HG03045 (cell line): ENCODE data around the gene CFDP1.

Experiments used
- ATAC-seq: cut with Tn5 transposase; IDR thresholded peaks from one replicate; pipeline ENCODE4 v1.9.1; 2021; ENCODE audit warnings: mild to moderate bottlenecking, moderate library complexity; ENCODE audit not compliant: unreplicated experiment

Gene CFDP1

DNA sequence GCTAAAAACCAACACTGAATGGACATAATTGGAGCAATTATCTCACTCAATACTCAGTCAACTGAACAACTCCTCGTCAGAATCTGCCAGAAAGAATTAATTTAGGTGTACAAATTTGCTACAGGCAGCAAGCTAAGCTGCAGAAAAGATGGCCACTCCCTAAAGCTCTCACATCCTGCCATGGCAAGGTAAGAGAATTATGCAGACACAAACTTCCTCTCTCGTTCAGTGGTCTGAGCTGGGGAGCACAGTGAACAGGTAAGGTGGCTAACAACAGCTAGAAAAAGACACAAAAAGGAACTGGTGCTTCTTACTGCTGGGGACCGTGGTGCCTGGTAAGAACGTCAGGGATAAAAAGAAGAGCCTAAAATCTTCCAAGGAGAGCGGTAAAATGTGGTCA is 107.0 kb downstream of the CFDP1 start:
- no peak for ATAC-seq

DNA sequence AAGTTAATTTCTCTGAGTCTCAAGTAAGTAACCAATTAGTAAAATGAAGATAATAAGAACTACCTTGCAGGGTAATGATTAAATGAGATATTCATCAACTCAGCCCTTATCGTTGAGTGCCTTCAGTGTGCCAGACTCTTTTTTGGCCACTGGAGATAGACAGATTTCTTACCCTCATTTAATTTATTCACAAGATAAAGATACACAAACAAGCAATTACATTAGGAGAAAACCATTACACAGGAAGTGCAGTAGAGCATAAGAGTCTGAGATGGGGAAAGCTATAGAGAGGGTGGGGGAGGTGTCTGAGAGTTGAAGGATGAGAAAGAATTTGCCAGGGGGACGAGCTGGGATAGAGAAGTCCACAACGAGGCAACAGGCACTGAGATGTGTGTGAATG is 109.4 kb downstream of the CFDP1 start:
- ATAC-seq, result no peak

DNA sequence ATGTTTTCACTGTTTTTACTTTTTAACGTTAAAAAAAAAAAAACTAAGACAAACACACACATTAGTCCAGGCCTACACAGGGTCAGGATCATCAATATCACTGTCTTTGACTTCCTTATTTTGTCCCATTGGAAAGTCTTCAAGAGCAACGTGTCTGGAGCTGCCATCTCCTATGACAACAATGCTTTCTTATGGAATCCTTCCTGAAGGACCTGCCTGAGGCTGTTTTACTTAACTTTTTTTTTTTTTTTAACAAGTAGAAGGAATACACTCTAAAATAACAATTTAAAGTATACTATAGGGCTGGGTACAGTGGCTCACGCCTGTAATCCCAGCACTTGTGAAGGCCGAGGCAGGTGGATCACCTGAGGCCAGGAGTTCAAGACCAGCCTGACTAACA is 110.1 kb downstream of the CFDP1 start:
- ATAC-seq, result no peak

DNA sequence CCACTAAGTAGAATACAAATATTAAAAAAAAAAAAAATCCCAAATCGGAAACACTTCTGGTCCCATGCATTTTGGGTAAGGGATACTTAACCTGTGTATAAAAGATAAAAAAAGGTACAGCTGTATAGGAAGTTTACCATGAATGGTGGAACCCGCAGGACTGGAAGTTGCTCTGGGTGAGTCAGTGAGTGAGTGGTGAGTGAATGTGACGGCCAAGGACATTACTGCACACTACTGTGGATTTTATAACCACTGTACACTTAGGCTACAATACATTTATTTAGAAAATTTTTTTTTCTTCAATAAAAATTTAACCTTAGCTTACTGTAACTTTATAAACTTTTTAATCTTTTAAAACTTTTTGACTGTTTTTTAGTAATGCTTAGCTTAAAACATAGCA is 110.6 kb downstream of the CFDP1 start:
- ATAC-seq, result no peak

DNA sequence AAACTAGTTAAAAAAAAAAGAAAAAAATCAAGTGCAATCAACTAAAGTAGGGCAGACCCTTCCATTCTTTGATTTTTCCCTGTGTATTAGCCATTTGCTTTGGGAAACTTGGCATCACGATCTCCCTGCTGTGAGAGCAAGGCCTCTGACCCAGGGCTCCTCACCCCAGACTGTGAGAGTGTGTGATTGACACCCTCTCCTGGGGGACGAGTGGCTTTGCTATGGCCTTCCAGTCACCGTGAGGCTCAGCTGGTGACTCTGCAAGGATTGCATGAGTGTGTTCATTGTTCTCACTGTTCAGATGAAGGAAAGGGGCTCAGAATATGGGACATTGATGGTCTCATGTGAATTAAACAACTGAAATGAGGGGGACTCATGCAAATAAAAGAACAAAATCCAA is 112.9 kb downstream of the CFDP1 start:
- ATAC-seq, result no peak

DNA sequence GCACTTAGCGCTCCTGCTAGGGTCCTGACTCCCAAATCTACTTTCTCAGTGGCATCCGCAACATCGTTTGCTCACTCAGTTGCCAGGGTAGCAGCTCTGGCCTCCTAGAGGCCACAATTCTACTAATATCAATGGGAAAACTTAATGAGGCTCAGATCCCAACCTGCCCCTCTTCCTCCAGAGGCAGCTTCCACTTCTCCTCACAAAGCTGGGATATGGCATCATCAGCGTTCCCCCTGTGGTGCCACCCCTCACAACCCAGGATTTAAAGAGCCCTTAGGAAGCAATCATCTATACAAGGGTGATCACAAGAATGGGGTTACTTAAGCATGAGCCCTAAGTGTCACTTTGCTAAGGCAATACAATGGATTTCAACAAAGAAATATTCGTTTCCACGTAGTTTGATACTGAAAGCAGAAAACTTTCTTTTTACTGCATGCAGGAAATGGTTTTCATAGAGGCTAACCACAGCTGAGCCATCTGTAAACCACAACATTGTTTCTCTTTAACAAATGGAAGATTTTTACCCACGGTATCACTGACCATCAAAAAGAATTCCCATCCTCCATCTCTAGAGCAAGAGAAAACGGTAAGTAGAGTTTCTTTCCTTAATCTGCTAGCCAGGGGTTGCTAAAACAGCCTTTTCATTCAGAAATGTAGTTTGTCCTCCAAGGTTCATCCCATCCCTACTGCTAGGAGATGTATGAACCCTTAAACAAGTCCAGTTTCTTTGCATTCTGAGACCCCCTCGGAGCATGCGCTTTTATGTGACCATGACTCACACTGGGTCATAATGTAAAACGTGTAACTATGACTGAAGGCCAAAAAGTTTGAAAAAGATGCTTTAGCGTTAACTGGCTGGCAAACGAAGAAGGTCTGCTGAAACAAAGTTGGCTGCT is 113.5 kb downstream of the CFDP1 start:
- peak; percentile 68 for ATAC-seq

DNA sequence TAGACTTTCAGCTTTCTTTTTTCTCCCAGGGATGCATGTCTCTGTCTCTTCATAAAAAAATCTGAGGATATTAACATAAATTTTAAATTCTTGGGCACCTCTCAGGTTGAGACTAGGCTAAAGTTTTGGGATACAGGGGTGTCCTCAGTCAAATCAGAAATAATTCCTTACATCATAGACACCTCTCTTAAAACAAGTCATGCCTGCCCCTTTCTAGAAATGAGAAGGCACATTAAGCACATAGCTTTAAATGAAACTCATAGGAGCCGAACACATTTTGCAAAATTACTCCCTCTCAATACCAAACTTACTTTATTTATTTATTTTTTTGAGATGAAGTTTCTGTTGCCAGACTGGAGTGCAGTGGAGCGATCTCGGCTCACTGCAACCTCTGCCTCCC is 114.6 kb downstream of the CFDP1 start:
- no peak for ATAC-seq

DNA sequence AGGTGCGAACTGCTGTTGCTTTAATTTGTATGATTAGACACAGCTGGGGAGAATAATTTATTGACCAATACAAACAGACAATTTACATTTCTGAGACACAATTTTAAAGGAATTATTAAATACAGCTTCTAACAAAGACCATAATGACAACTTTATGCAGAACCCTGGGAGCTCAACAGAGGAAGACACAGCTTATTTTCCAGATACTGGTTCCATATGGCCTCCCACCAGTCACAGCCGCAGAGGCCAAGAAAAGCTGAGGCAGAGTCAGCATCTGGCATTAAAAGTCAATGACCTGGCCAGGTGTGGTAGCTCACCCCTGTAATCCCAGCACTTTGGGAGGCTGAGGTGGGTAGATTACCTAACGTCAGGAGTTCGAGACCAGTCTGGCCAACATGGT is 115.8 kb downstream of the CFDP1 start:
- no peak for ATAC-seq

DNA sequence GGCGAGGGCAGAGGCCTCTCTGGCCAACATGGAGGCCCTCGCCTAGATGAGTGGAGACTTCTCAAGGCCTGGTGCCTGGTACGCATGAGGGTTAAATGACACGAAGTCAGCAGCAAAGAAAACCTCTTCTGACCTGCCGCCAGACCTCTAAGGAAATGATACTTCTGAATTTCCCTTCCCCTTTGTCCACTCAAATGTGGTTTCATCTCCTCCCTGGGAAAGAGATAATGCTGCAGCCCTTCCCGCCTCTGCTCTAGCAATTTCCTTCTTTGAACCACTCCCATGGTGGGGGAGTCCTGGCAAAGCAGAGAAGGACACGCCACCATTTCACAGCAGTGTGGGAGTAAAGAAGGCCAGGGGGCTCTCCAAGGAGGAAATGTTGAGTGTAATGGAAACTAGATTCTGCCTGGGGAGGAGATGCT is 116.2 kb downstream of the CFDP1 start:
- no peak for ATAC-seq

DNA sequence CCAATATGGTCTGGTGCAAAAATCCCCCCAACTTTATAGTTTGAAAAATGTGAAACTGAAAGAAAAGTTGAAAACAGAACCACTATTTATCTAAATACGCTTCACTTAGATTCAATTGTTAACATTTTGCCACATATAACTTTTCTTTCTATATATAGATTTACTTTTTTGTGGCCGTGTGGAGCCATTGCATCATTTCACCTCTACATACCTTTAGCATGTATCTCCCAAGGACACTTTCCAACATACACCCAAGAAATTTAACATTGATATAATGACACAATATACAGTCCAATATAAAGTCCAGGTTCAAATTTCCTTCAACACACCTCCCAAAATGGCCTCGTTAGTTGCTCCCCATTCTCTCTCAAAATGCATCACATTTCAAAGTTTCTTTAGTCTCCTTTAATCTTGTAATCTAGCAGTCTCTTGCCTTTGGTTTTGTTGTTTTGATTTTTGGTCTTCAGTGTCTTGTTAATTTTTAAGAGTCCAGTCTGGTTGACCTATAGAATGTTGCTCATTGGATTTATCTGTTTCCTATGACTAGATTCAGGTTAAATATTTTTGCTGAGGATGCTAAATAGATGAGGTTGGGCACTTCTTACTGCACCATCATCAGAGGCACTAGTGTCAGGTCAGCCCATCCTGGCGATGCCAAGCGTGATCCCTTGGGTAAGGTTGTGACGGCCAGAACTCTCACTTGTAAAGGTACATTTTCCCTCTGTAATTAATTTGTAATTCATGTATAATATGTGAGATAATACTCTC is 117.6 kb downstream of the CFDP1 start:
- ATAC-seq, result no peak

DNA sequence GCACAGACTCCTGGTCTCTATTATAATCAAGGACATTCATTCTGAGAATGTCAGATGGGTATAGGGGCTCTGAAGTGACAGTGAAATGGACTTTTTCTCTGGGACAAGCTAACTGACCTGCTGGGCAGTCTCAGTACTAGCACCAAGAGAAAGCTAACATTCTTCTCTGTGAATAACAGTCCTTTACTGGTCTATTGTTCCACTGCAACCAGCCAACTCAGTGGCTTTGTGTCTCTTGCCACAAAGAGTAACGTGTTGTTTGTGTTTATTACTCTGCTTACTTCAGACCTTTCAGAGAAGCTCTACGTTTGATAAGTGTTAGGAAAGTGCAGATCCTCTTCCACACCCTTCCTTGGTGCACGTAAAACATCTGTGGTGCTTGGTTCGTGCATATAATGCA is 120.4 kb downstream of the CFDP1 start:
- ATAC-seq, result no peak

DNA sequence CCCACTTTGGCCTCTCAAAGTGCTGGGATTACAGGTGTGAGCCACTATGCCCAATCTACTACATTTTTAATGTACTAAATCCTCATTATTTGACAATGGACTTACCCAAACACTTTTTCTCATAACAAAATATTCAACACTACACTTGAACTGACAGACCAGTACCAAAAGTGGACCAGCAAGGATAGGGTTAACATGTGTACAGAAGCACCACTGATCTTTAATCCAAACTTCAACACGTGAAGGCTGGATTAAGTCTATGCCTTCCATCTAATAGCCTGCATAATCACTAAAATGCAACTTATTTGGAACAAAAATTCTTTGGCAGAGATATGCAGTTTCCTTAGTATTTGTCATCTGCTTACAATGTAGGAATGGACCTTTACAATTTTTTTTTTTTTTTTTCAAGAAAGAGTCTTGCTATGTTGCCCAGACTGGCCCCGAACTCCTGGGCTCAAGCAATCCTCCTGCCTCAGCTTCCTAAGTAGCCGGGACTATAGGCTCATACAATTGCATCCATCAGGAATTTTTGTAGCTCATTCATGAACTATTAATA is 121.8 kb downstream of the CFDP1 start:
- ATAC-seq, result no peak

DNA sequence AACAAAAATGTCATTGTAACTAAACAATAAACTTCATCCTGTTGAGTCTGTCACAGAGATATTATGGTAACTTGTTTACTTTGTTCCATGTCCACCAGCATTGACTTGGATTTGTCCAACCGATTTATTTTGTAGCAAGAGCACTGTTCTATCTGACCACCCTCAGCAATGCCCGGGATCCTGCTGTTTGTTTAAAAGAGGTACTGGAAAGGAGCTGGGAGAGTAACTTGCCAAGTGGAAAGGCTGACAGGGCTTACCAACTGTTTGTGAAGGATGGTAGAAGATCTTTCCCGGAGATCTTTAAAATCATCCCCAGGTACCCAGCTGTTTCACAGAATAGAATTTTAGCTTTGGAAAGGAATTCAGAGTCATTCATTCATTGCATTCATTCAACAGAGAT is 122.8 kb downstream of the CFDP1 start:
- no peak for ATAC-seq

DNA sequence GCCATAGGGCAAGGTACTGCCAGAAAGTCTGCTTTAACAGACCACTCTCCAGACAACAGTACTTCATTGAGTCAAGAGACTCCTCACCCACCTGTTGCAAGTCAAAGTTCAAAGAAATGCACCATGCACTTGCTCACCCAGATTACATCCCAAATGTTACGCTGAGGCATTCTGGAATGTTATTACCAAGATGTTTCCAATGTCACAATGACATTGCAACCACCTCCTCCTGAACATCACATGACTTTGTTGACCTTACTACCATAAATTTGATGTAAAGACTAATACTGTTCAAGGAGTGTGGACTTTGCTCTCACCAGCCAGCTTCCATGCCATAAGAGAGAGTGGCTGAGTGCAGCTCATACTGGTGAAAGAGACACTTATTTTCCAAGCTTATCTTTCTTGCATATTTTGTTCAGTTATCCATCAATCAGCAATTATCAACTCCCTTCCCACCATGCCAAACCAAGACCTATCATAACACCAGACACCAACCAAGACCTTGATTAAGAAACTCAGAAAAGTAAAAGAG is 123.3 kb downstream of the CFDP1 start:
- ATAC-seq, result no peak

DNA sequence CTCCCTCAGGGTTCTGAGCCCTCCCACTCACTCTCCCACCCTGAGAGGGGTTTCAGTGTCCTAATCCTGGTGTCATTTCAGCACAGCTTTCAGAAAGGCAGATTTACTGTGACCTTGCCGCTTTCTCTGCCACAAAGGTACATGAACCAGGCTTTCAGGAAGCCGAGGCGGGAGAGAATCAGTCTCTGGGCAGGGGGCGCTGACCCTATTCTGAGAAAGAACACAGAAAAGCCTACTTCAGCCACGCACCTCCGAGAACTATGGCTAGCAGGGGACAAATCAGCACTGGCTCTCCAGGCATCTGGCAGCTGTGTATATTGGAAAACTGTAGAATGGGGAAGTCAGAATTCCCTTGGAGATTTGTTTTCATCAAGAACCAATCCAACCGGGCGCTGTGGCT is 124.1 kb downstream of the CFDP1 start:
- ATAC-seq, result no peak

DNA sequence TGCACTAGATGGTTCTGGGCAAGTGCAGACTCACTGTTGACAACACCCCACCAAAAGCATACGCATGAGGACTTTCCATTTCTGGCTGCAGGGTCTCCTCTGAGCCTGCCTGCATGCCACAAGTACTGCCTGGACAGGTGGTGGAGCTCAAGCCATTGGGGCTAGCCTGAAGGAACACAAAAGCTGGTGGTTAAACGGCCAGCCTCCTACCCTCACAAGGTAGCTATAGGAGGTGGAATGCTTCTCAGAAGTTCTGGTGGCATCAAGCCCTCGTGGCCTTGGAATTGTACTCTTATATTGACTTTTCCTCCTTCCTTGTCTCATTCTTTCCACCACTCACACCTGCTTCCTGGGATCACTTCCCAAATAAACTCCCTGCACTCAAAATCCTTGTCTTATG is 125.3 kb downstream of the CFDP1 start:
- no peak for ATAC-seq

DNA sequence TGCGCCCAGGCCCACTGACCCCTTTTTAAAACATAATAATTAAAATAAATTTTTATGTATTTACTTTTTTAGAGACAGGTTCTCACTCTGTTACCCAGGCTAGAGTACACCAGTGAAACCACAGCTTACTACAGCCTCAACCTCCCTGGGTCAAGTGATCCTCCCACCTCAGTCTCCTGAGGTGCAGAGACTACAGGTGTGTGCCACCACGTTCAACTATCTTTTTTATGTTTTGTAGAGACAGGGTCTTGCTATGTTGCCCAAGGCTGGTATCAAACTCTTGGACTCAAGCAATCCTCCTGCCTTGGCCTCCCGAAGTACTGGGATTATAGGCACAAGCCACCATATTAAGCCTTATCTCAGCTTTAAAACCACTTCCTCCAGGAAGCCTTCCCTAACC is 125.8 kb downstream of the CFDP1 start:
- no peak for ATAC-seq

DNA sequence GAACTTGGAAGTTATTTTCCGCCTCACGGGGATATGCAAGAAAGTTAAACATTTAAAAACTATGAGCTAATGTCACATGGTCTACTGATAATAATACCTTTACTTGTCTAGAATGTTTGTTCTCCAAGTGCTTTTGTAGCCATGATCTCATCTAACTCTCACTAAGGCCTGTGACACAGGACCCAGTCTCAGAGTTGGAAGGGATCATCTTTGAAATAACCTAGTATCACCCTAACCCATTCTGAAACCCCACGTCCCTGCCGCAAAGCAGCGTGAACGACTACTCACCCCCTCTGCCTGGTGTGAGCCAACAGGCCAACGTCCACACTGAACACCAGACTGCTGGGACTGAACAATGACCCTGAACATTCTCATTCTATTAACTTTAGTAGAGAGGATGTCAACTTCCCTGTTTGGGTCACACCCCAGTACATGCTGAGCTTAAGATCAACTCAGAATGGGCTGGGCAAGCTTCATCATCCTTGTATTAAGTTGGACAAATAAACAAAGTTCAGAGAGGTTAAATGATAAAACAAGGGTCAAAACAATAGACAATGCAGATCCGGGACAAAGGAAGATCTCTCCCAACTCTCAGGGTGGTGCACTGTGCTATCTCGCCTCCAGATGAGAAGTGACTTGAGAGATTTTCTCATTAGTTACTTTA is 127.1 kb downstream of the CFDP1 start:
- no peak for ATAC-seq

DNA sequence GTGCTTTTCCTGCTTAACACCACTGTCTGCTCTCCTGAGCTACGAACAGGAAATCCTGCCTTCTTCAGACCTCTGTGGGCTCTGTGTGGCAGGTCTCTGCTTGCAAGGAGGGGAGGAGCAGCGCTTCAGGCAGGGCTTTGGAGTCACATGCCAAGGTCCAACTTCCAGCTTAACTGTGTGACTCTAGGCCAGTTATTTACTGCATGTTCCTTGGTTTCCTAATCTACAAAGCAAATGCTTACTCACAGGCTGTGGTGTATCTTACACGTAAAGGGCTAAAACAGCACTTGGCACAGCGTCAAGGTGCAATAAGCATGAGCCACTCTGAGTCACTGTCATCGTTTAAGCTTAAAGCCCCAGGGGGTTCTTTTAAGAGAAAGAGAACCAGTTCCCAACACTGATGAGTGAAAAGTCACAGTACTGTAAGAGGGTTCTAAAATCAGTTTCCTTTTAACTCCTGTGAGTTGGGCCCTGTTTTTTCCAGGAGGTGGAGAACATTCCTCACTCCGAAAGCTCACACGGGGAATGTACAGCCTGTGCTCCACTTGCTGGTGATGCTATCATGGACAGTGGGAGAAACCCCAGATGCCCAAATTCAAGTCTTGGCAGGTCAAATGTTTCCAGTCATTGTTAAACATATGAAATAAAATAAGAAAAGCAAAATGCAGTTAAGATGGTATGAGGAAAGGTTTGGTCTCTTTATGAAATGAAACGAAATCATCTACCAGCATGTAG is 127.8 kb downstream of the CFDP1 start:
- peak; percentile 57 for ATAC-seq
